Measurements from ENCODE around the gene PDE3B.

- TF ChIP-seq CTCF (IDR thresholded peaks at IDR 0.05 in 2 of 3, conservative IDR thresholded peaks at IDR 0.05 in 1 of 3; ENCODE audit: borderline replicate concordance in 1 of 3, insufficient read depth in 1 of 3, low read depth in 2 of 3, low read length in 2 of 3): no peak
- no peak for TF ChIP-seq EZH2phosphoT487 (IDR thresholded peaks at IDR 0.05; ENCODE audit: borderline replicate concordance)
- TF ChIP-seq POLR2A (IDR thresholded peaks at IDR 0.05; ENCODE audit: borderline replicate concordance, extremely low read depth, insufficient read depth, insufficient read length): no peak
- TF ChIP-seq JUND (IDR thresholded peaks at IDR 0.05): no peak
- no peak for TF ChIP-seq ATF3 (IDR thresholded peaks at IDR 0.05)
These were observed 272.8 kb downstream of the PDE3B start for GRCh38 chr11:14916403-14916802.
